HG03565 (cell line): ENCODE measurements around the gene CYP1B1.
"Not testable (repeated sequence)": the region's sequence is repeated elsewhere in the genome, so short reads cannot be mapped to it uniquely, and the experiment has no call there.

Experiments
- ATAC-seq: cut with Tn5 transposase; IDR thresholded peaks from one replicate; pipeline ENCODE4 v1.9.1; 2021; ENCODE audit warnings: mild to moderate bottlenecking, moderate library complexity; ENCODE audit not compliant: unreplicated experiment

CYP1B1 gene

DNA sequence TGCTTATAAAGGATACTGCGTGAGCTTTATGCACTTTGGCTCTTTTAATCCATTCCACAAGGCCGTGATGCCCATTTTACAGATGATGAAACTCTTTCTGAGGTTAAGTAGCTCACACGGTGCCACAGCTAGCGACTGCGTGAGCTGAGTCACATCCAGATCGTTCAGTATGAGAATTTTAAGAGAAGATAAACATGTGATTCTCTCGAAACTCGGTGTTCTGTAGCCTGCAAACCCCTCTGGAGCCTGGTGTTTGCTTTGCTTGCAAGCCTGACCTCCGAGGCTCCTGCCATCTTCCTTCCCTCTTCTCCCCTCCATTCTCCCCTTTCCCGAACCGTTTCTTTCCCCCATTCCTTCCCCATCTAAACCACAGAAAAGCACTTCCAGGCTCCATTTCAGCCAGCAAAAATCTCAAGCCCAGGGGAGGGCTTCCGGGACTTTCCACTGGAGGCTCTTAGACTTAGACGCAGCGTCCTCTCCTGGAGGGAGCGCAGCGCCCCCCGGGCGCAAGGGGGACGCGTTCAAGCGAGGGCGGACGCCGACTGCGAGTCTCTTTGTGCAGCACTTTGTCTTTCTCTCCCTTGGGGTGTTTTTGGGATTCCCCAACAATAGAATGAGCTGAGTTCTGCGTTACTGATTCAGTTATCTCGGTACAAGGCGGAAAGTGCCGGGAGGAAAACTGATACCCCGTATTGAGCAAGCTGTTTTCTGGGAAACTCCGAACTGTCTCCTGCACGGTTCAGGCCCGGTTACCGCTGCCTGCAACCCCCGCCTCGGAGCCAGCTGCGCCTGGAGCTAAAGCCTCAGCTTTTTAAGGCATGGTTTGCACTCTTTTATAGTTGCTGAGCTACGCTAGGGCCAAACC, 38.0 kb downstream of the CYP1B1 start:
- ATAC-seq, result peak; percentile 56

DNA sequence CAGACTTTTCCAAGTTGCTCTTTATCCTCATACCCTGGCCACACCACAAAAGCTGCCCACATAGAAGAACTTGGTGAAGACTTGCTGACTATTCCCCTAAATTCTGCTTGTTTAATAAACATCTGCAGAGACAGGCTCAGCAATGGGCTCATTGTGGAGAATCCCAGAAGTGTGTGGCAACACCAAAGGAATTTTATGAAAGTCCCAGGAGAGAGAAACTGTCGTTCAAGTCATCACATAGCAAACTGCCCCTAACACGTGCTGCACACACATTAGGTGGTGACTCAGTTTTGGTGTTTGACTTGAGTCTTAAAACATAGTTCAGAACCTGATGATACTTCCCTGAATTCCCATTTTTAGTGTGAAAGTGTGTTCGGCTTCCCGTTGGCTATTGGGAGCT, 38.6 kb downstream of the CYP1B1 start:
- ATAC-seq, result no peak

DNA sequence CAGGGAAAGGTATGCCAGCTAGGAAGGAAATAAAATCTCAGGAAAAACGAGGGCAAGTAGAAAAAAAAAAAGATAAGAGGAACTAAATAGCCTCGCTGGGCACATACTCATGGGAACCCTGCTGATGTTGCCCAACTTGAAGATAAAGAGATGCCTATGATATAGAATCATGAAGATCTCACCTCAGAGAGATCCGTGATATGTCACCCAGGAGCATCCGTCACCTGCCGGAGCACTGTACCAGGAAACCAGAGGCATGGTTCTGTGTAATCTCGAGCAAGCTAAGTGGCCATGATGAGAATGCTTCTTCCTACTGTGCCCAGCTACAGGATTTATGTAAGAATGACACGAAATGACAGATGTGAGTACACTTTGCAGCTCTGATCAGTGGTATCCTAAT, 40.0 kb downstream of the CYP1B1 start:
- ATAC-seq, result no peak

DNA sequence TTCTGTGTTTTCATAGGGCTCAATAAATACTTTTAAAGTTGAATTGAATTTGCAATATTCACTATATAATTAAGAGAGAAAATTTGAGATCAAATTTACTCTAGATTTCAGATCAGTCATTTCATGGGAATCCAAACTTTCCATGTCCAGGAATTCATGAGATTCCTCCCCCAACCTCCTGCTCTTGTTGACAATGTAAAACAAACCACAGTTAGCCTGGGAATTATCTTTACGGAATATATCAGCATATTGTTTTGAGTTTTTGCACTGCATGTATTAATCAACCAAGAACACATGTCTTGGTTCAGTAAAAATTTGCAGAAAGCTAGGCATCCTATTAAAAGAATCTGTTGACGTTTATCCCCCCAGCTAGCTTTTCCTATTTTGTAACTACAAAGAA, 42.3 kb downstream of the CYP1B1 start:
- no peak for ATAC-seq

DNA sequence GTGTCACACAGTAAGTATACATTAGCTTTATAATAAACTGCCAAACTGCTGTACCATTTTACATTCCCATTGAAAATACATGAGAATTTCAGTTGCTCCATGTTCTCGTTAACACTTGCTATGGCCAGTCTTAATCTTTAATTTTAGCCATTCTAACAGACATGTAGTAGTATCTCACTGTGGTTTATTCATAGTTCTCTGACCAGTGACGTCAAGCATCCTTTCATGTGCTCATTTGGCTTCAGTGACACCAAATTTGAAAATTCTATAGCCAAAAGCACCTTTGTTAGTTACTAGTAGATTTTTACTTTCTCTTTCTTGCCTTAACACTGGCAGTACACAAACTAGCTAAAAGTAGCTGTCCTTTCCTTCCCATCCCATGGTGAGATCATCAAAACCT, 43.0 kb downstream of the CYP1B1 start:
- ATAC-seq, result no peak

DNA sequence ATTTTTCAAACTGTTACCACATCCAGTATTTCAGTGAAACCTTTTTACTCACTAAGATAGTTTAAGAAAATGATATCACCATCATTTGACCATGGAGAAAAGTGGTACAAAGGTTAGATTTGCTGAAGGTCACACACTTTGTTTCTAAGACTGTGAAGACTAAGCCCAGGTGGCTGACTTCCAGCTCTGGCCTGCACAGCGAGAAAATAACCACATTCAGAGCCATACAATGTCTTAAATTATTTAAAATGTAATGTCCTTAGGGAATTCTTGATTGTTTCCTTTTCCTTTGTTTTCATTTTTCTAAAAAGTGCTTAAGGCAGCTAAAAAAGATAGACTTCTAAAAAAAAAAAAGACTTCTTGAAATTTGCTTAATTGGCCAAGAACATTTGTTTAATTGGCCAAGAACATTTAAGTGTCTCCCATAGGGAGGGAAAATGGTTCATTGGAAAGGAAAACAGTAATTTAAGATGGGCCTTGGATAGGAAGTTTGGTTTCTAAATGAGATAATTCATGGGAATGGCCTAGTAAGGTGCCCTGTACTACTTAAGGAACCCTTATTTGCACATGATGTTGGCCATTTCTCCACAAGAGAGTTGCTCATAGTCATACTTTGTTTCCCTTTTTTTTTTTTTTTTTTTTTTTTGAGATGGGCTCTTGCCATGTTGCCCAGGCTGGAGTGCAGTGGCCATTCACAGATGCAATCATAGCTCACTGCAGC, 45.2 kb downstream of the CYP1B1 start:
- ATAC-seq, result no peak

DNA sequence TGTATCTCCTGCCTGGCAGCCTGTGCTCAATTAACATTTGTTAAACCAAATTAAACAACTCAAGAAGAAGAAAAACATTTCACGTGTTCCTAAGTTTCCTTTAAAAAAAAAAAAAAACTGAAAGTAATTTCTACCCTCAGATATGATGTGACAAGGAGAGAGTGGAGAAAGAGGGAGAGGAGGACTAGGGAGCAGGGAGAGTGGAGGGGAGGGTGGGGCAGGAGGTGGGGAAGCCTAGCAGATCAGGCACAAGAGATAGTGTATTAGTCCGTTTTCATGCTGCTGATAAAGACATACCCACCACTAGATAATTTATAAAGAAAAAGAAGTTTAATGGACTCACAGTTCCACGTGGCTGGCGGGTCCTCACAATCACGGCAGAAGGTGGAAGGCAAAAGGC, 46.4 kb downstream of the CYP1B1 start:
- ATAC-seq, result no peak

DNA sequence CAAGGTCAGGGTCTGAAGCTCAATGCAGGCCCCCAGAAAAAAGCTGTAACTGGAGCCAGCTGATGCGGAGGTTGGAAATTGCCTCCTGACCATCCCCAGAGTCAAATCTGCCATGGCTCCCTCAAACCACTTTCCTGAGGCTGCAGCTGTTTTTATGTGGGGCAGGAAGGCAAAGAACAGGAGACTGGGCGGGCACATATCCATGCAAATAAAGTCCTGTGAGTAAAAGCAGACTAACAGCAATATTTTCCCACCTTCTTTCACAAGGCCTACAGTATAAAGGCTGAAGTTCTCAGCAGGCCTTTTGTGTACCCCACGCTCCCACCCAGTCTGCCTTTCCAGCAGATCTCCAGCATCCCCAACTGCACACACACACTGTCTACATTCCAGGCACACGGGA, 47.1 kb downstream of the CYP1B1 start:
- no peak for ATAC-seq

DNA sequence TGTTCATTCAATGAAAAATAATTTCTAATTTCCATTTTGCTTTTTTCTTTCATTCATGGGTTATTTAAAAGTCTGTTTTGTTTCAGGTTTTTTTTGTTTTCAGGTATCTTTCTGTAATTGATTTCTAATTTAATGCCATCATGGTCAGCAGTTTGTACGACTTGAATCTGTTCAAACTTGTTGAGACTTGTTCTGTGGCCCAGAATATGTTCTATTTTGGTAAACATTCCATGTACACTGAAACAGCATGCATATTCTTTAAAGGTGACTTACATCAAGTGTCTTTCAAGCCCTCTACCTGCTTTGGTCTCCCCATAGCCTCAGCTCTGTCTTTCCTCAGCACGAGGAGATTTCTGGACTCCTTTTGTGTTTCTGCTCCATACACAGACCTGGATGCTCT, 49.1 kb downstream of the CYP1B1 start:
- ATAC-seq, result no peak

DNA sequence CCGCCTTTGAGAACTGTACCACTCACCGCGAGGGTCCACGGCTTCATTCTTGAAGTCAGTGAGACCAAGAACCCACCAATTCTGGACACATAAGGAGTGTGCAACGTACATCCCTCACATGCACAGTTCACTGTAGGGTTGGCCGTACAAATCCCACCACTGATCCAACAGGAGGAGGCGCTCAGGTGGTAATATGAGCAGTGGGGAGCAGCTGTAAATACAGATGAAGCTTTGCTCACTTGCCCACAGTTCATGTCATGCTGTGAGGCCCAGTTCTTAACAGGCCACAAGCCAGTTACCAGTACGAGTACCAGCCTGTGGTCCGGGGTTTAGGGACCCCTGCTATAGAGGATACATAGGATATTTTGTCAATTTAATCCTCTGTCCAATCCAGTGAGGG, 54.4 kb downstream of the CYP1B1 start:
- ATAC-seq, result no peak

DNA sequence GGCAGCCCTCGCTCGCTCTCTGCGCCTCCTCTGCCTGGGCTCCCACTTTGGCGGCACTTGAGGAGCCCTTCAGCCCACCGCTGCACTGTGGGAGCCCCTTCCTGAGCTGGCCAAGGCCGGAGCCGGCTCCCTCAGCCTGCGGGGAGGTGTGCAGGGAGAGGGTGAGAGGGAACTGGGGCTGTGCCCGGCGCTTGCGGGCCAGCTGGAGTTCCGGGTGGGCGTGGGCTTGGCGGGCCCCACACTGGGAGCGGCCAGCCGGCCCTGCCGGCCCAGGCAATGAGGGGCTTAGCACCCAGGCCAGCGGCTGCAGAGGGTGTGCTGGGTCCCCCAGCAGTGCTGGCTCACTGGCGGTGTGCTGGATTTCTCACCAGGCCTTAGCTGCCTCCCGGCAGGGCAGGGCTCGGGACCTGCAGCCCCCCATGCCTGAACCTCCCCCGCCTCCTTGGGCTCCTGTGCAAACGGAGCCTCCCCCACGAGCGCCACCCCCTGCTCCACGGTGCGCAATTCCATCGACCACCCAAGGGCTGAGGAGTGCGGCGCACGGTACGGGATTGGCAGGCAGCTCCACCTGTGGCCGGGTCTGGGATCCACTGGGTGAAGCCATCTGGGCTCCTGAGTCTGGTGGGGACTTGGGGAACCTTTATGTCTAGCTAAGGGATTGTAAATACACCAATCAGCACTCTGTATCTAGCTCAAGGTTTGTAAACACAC, 55.4 kb downstream of the CYP1B1 start:
- ATAC-seq, result not testable (repeated sequence)

DNA sequence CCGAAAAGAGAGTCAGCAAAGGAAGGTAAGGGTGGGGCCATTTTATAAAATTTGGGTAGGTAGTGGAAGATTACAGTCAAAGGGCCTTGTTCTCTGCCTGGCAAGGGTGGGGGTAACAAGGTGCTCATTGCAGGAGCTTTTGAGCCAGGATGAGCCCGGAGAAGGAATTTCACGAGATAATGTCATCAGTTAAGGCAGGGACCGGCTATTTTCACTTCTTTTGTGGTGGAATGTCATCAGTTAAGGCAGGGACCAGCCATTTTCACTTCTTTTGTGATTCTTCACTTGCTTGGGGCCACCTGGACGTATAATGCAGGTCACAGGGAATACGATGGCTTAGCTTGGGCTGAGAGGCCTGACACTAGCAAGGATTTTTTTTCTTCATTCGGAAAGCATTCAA, 58.1 kb downstream of the CYP1B1 start:
- ATAC-seq, result no peak
